IMR-90 (cell line): ENCODE results near the gene PDE11A. TPM values are rescaled to one million over a fixed set of nuclear protein-coding genes. Genes with fewer than 3 reads are reported as not detected.

Source experiments
- ATAC-seq: fragments of 200-7000 bp; cut with Tn5 transposase; 2 replicates; pipeline ENCODE4 v1.9.1; 2020; ENCODE audit warnings: low read depth, mild to moderate bottlenecking, moderate library complexity
- BruUV-seq: library from RNA; stranded (reverse); fragments of 400-500 nt; replicated peaks from 2 replicates; lab custom pipeline; 2021; lab: Mats Ljungman, UMichigan
- CTCF ChIA-PET: fragments of 300-600 bp; formaldehyde crosslinking; extraction: SDS; loops from one replicate; lab custom pipeline; 2021; ENCODE audit warnings: antibody characterized with exemption; lab: Yijun Ruan, JAX
- POLR2A ChIA-PET: fragments of 300-600 bp; sonication (Branson Sonifier 250); formaldehyde crosslinking; loops from one replicate; lab custom pipeline; 2022; ENCODE audit warnings: antibody characterized with exemption; ENCODE audit not compliant: unreplicated experiment; lab: Charles Lee
- DNase-seq: peaks from one replicate; pipeline ENCODE4 v3.0.0; 2013
- H2AFZ ChIP-seq: replicated peaks from 2 replicates; pipeline ENCODE3; 2013; ENCODE audit warnings: low read length, mild to moderate bottlenecking; ENCODE audit not compliant: poor library complexity
- H2AK5ac ChIP-seq: 2 replicates; pipeline ENCODE4 v1.6.1; 2013; ENCODE audit warnings: low read depth, low read length, inconsistent platforms
- H2AK9ac ChIP-seq: replicated peaks from 2 replicates; pipeline ENCODE3; 2013; ENCODE audit warnings: mild to moderate bottlenecking, low read depth, low read length, moderate library complexity; ENCODE audit not compliant: poor library complexity
- H2BK120ac ChIP-seq: 2 replicates; pipeline ENCODE4 v1.6.1; 2013; ENCODE audit warnings: low read depth, low read length, inconsistent platforms
- H2BK15ac ChIP-seq: 3 replicates; pipeline ENCODE4 v1.6.1; 2013; ENCODE audit warnings: low read depth, low read length, inconsistent platforms
- H2BK20ac ChIP-seq: 2 replicates; pipeline ENCODE4 v1.6.1; 2013; ENCODE audit warnings: low read depth, mild to moderate bottlenecking, inconsistent platforms, low read length, moderate library complexity
- H2BK5ac ChIP-seq: 2 replicates; pipeline ENCODE4 v1.6.1; 2013; ENCODE audit warnings: mild to moderate bottlenecking, low read depth, low read length, inconsistent platforms; ENCODE audit not compliant: poor library complexity, severe bottlenecking
- H3K14ac ChIP-seq: replicated peaks from 2 replicates; pipeline ENCODE4 v1.6.1; 2013; ENCODE audit warnings: low read depth, low read length, inconsistent platforms
- H3K18ac ChIP-seq: 2 replicates; pipeline ENCODE4 v1.6.1; 2013; ENCODE audit warnings: low read depth, low read length, control low read depth
- H3K23ac ChIP-seq: 2 replicates; pipeline ENCODE4 v1.6.1; 2013; ENCODE audit warnings: low read depth, low read length, inconsistent platforms
- H3K27ac ChIP-seq: 2 replicates; pipeline ENCODE4 v1.5.1; 2013; ENCODE audit warnings: mild to moderate bottlenecking, control low read depth, low read length; ENCODE audit not compliant: insufficient read depth
- H3K27me3 ChIP-seq: 2 replicates; pipeline ENCODE4 v1.6.1; 2013; ENCODE audit warnings: low read length; ENCODE audit not compliant: control insufficient read depth, insufficient read depth
- H3K36me3 ChIP-seq: 2 replicates; pipeline ENCODE4 v1.6.1; 2013; ENCODE audit warnings: low read length, mixed read lengths; ENCODE audit not compliant: control insufficient read depth, insufficient read depth
- H3K4ac ChIP-seq: 2 replicates; pipeline ENCODE4 v1.6.1; 2013; ENCODE audit warnings: low read depth, low read length, inconsistent platforms
- H3K4me1 ChIP-seq: 2 replicates; pipeline ENCODE4 v1.6.1; 2013; ENCODE audit warnings: low read length, mixed read lengths; ENCODE audit not compliant: control insufficient read depth, insufficient read depth
- H3K4me2 ChIP-seq: 2 replicates; pipeline ENCODE4 v1.6.1; 2013; ENCODE audit warnings: low read depth, mild to moderate bottlenecking, control low read depth, low read length, moderate library complexity
- H3K4me3 ChIP-seq: 2 replicates; pipeline ENCODE4 v1.5.1; 2013; ENCODE audit warnings: low read depth, mild to moderate bottlenecking, control low read depth, low read length, moderate library complexity; ENCODE audit not compliant: insufficient read depth
- H3K56ac ChIP-seq: 2 replicates; pipeline ENCODE4 v1.6.1; 2013; ENCODE audit warnings: low read length, inconsistent platforms; ENCODE audit not compliant: insufficient read depth; ENCODE audit errors: extremely low read depth
- H3K79me1 ChIP-seq, 2 experiments: 2 replicates each; pipeline ENCODE4 v1.6.1; 2013; ENCODE audit warnings: low read length in 2 of 2, inconsistent platforms in 1 of 2, low read depth in 1 of 2
- H3K9ac ChIP-seq: 2 replicates; pipeline ENCODE4 v1.6.1; 2013; ENCODE audit warnings: low read depth, low read length, control low read depth
- H3K9me1 ChIP-seq: 2 replicates; pipeline ENCODE4 v1.6.1; 2013; ENCODE audit warnings: low read length, inconsistent platforms; ENCODE audit not compliant: insufficient read depth
- H3K9me3 ChIP-seq: 2 replicates; pipeline ENCODE4 v1.6.1; 2013; ENCODE audit warnings: low read length; ENCODE audit not compliant: control insufficient read depth, insufficient read depth
- H4K20me1 ChIP-seq: 2 replicates; pipeline ENCODE4 v1.6.1; 2013; ENCODE audit warnings: low read length, inconsistent platforms; ENCODE audit not compliant: insufficient read depth
- H4K5ac ChIP-seq: 2 replicates; pipeline ENCODE4 v1.6.1; 2013; ENCODE audit warnings: mild to moderate bottlenecking, low read depth, low read length, control low read depth
- H4K8ac ChIP-seq, 2 experiments: 2 replicates each; pipeline ENCODE4 v1.6.1; 2013; ENCODE audit warnings: low read depth in 2 of 2, low read length in 2 of 2, control low read depth in 1 of 2, inconsistent platforms in 1 of 2
- H4K91ac ChIP-seq: 2 replicates; pipeline ENCODE4 v1.6.1; 2013; ENCODE audit warnings: low read depth, low read length, inconsistent platforms; ENCODE audit not compliant: insufficient read depth
- WGBS, 2 experiments: methylation state at CpG; one replicate each; pipeline versions ENCODE4 v1.1.5 to v1.1.7; 2013; ENCODE audit warnings: missing lambda C conversion rate in 2 of 2; ENCODE audit not compliant: insufficient read length in 1 of 2; ENCODE audit errors: extremely low coverage in 2 of 2; 5-methylcytosine and 5-hydroxymethylcytosine counted together
- dilution Hi-C: fragments of 300-500 bp; cut with HindIII; formaldehyde crosslinking; loops from one replicate; pipeline ENCODE4 v1.14.3; 2018; ENCODE audit warnings: low sequenced_read_pairs; ENCODE audit not compliant: unreplicated experiment
- in situ Hi-C: fragments of 300-500 bp; cut with MboI; formaldehyde crosslinking; loops from 3 replicates; pipeline ENCODE4 v1.14.3; 2019; ENCODE audit warnings: low sequenced_read_pairs, inconsistent platforms, mixed read lengths
- intact Hi-C: fragments of 100-400 bp; cut with micrococcal nuclease; formaldehyde crosslinking; loops from 2 replicates; pipeline ENCODE4 v1.10.0; 2022
- polyA plus RNA-seq, 3 experiments: library from polyadenylated mRNA; depleted of rRNA; stranded (reverse); fragments of >200 nt; gene quantifications; 2 replicates each; pipeline ENCODE4 v1.2.3, GENCODE V29; 2012; ENCODE audit warnings: low replicate concordance in 1 of 3
- total RNA-seq: library from RNA; depleted of rRNA; stranded (reverse); fragments of >200 nt; gene quantifications from 2 replicates; pipeline ENCODE4 v1.2.3, GENCODE V29; 2012
- TF ChIP-seq, protein P1 (sequence below): fragments of 150-350 bp; IDR thresholded peaks from 2 replicates; pipeline ENCODE4 v1.6.1; 2016; ENCODE audit warnings: low read depth, mild to moderate bottlenecking, low read length, moderate library complexity, borderline replicate concordance

Gene PDE11A
- total and polyA plus RNA-seq, 2 of the 4 experiments (the other 2 are of a cell fraction): 0.21 to 0.72 TPM

DNA sequence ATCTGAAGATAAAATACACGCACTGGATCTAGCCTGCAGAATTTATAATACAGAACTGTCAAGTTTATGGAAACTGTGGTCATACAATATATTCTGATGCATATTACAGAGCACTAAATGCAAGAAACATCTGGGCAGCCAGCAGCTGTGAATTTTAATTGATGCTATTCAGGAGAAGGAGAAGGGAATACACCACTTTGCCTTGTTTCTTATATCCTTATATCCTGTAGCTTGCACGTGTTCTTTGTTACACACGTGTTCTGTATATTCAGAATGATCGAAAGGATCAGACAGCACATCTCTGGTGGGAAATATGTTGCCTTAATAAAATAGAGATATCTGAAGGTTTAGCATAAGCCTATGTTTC, 344.2 kb downstream of the PDE11A start:
- H4K91ac ChIP-seq: no peak overlapping the region
- BruUV-seq: no TSS peak
- no peak overlapping the region for H2BK5ac ChIP-seq
- no peak overlapping the region for H3K23ac ChIP-seq
- no peak overlapping the region for H2BK15ac ChIP-seq
- intact Hi-C loops (no loop called here), in situ Hi-C loops (loop anchor here (10.0 kb wide), 1 partner anchor 394 kb away; no protein-coding TSS in a partner anchor), dilution Hi-C loops (no loop called here)
- H2AFZ ChIP-seq: no peak overlapping the region
- H2BK20ac ChIP-seq: no peak overlapping the region
- no peak overlapping the region for H3K27ac ChIP-seq
- H2AK5ac ChIP-seq: no peak overlapping the region
- no peak overlapping the region for H3K14ac ChIP-seq
- no peaks in the 10 kb centered on the region for H4K20me1 ChIP-seq
- H4K8ac ChIP-seq: no peak overlapping the region
- WGBS, 2 experiments: no CpG with 5 or more reads among the region's 4 CpGs
- no peak overlapping the region for H4K5ac ChIP-seq
- no peaks in the 10 kb centered on the region for H3K9me3 ChIP-seq
- ChIA-PET CTCF (interaction anchor here (0.8 kb wide), 1 partner anchor 30 kb away, joined by 3 read pairs; no protein-coding TSS in a partner anchor), POLR2A (no interaction called here)
- no peak overlapping the region for H3K4me3 ChIP-seq
- no peaks in the 10 kb centered on the region for H3K9me1 ChIP-seq
- H2BK120ac ChIP-seq: no peak overlapping the region
- H3K4ac ChIP-seq: no peak overlapping the region
- H3K79me1 ChIP-seq: no peaks in the 10 kb centered on the region
- DNase-seq (no peak), ATAC-seq (no peak)
- no peak overlapping the region for H2AK9ac ChIP-seq
- no peak overlapping the region for H3K4me2 ChIP-seq
- H3K9ac ChIP-seq: no peak overlapping the region
- TF ChIP-seq, protein P1, sequence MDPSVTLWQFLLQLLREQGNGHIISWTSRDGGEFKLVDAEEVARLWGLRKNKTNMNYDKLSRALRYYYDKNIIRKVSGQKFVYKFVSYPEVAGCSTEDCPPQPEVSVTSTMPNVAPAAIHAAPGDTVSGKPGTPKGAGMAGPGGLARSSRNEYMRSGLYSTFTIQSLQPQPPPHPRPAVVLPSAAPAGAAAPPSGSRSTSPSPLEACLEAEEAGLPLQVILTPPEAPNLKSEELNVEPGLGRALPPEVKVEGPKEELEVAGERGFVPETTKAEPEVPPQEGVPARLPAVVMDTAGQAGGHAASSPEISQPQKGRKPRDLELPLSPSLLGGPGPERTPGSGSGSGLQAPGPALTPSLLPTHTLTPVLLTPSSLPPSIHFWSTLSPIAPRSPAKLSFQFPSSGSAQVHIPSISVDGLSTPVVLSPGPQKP: no peak
- H3K36me3 ChIP-seq: no peaks in the 10 kb centered on the region
- H3K18ac ChIP-seq: no peak overlapping the region
- H3K27me3 ChIP-seq: peaks cover 6% of the 10 kb centered on the region; the same call in 1 of the 2 replicates
- no peak overlapping the region for H3K56ac ChIP-seq
- H3K4me1 ChIP-seq: no peaks in the 10 kb centered on the region
